GM19240 (cell line): ENCODE results near the gene TMEM191C.
"Not testable (repeated sequence)": the region's sequence is repeated elsewhere in the genome, so short reads cannot be mapped to it uniquely, and the experiment has no call there.

Experiments used
- DNase-seq: peaks from one replicate; pipeline ENCODE4 v3.0.0; 2011; ENCODE audit warnings: low spot score; ENCODE audit not compliant: insufficient read length

Gene TMEM191C

GRCh38 chr22:21472984-21473383 is 5.8 kb downstream of the TMEM191C start:
- DNase-seq: not testable (repeated sequence)

DNA sequence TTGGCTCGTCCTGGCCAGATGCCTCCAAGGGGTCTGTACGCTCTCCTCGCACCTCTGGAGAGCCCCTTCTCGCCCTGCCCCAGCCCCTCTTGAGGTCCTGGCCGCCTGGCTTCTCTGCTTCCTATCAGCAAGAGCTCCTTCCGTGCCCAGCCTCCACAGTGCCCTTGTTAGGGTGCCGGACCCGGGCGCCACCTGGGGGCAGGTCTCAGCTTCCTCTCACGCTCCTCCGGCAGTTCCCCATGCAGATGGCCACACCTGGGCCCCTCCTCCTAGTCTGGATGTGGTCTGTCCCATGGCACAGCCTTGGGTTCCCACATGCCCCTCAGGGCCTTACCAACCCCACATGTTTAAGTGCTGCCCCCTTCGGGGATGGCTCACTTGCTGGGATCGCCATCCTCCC is 6.5 kb downstream of the TMEM191C start:
- not testable (repeated sequence) for DNase-seq

DNA sequence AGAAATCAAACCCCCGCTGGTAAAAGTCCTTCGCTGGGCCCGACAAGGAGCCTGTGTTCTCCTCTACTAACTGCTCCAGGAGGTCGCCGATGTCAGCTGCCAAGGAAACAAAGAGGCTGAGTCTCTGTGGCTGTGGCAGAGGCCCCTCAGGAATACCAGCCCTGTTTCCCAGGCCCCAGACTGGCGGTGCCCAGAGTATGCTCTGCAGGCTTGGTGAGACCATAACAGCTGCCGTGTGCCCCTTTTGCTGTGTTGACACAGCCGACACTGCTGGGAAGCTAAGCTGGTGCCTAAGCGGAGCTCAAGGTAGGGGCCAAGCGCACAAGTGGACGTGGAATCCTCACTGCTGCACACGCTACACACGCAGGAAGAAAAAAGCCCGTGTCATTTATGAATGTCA is 16.9 kb downstream of the TMEM191C start:
- DNase-seq: not testable (repeated sequence)

DNA sequence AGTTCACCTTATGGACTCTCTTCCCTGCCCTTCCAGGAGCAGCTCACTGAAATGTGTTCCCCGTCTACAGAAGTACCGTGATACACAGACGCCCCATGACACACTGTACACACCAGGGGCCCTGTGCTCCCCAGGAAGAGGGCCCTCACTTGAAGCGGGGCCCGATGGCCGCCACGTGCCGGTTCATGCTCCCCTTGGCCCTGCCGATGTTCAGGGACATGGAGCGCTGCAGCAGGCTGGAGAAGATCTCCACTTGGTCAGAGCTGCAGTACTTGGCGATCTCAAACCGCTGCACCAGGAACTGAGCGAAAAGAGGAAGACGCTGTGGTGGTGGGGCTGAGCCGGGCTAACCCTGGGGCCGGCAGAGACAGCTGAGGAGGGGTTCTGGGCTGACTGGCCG is 20.5 kb downstream of the TMEM191C start:
- not testable (repeated sequence) for DNase-seq

- not testable (repeated sequence) for DNase-seq
Measured at GRCh38 chr22:21489149-21489680, 22.0 kb downstream of the TMEM191C start.

DNA sequence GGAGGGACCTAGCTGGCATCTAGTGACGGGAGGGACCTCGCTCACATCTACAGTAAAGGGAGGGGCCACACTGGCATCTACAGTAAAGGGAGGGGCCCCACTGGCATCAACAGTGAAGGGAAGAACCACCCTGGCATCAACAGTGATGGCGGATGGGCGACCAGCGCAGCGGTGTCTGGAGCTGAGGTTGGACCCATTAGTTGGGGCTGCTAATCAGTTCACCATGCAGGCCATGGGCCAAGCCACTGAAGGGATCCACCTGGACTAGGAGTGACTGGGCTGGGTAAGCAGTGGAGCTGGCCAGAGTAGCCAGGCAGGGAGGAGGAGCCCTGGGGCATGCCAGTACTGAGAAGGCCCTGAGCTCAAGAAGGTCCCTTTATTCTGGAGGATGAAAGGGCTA is 23.4 kb downstream of the TMEM191C start:
- not testable (repeated sequence) for DNase-seq

GRCh38 chr22:21492271-21492670 is 25.1 kb downstream of the TMEM191C start:
- DNase-seq: not testable (repeated sequence)

GRCh38 chr22:21493789-21494782 is 26.9 kb downstream of the TMEM191C start:
- DNase-seq: not testable (repeated sequence)

GRCh38 chr22:21497984-21498383 is 30.8 kb downstream of the TMEM191C start:
- not testable (repeated sequence) for DNase-seq

- DNase-seq: not testable (repeated sequence)
Measured at GRCh38 chr22:21498489-21498888, 31.3 kb downstream of the TMEM191C start.

GRCh38 chr22:21499623-21500506 is 32.7 kb downstream of the TMEM191C start:
- not testable (repeated sequence) for DNase-seq

DNA sequence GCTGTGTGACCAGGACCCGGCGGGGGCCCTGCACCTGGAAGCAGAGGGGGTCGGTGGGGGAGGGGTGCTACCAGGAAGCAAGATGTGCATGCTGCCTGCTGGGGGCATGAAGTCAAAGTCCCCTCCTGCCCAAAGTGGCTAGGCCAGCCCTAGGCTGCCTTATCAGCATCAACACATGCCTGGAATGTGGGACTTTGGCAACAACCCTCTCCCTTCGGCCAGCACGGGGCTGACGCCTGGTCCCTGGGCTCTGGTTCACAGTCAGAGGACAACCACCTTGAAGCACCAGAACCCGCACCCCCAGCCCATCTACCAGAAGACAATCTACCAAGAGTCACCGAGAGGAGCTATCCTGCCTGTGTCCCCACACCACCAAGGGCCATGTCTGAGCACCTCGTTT is 43.2 kb downstream of the TMEM191C start:
- DNase-seq: not testable (repeated sequence)

- DNase-seq: not testable (repeated sequence)
Measured at GRCh38 chr22:21512022-21512421, 44.8 kb downstream of the TMEM191C start.

GRCh38 chr22:21514117-21514516 is 46.9 kb downstream of the TMEM191C start:
- not testable (repeated sequence) for DNase-seq

DNA sequence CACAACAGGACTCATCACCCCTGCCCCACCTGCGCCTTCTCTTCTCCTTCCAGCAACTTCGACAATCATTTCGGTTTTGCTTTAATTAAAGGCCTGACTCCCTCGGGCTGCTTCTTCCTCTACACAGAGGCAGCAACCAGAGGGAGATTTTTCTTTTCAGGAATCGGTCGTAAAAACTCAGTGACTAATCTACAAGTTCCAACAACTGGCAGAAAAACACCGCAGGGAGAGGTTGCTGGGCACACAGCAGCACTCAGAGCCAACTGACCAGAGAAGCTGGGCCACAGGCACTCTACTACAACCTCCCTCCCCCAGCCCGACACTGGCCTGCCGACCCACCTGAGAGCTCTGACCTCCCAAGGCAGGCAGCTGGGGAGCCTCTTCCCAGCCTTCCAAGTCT is 48.0 kb downstream of the TMEM191C start:
- DNase-seq: not testable (repeated sequence)

DNA sequence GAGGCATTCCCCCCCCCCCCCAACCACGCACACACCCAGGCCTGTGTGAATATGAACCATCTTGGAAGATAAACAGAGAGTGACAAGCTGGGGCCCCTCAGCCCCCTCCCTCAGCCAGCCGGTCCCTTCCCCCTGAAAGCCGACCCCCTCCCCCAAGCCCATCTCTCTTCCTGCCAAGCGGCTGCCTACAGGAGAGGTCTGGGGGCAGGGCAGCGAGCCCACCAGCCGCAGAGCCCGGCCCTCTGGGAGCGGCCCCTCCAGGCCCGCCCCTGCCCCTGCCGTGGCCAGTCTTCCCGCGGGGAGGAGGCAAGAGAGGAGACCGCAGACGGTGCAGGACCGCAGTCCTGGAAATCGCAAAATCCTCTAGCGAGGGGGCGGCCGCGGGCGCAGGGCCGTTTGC is 49.3 kb downstream of the TMEM191C start:
- DNase-seq: not testable (repeated sequence)

- not testable (repeated sequence) for DNase-seq
Measured at GRCh38 chr22:21516970-21517764, 50.0 kb downstream of the TMEM191C start.
